Right lobe of liver (tissue), 4 donors: ENCODE measurements around the gene ABHD8.

Experiments
- POLR2A ChIP-seq: fragments of 450-650 bp; IDR thresholded peaks from one replicate; pipeline ENCODE4 v1.6.1; 2017; ENCODE audit warnings: antibody characterized with exemption, mild to moderate bottlenecking
- TF ChIP-seq, protein P1 (sequence below), 4 donors: fragments of 200-600 bp in 3 of 4; fragments of 450-650 bp in 1 of 4; IDR thresholded peaks; one replicate each; pipeline versions ENCODE4 v1.5.1 to v1.8.0; 2016 to 2022; ENCODE audit warnings: antibody characterized with exemption in 4 of 4, mild to moderate bottlenecking in 2 of 4
- donor health status: DM: no; HTN: no; CAD: no.
- donor health status: DM: no; HTN: no; CAD: no.
- donor health status: DM: no; HTN: yes; CAD: no.

DNA sequence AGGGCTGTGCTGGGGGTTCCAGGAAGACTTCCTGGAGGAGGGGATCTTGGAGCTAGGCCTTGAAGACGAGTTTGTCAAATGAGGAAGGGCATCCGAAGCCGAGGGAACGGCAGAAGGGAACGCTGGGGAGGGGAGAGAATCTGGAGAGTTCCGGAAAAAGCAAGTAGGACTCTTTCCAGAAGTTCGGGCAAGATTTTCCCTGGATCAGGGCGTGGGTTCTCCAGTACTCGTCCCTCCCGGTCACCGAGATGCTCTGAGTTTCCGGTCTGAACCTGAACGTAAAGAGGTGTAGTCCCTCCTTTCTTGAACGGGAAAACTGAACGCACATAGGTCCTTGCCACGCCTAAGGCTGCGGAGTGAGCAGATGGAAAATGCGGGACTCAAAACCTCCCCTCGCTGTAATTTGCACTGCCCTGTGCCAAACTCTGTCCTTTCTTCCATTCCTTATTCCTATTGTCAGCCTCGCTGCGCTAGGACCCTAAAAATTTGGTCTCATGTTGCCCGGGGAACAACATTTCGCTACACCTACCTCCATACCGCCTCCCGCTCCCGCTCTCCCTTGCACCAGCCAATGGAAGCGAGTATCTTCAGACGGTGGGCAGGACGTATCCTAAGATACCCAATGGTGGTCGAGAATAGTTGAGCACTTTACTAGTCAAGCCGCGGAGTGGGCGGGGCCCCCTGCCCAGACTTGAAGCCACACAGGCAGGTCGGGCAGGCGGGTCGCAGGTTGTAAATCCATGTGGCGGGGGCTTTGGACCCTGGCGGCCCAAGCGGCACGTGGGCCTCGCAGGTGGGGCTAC, 33.8 kb upstream of the ABHD8 start, which contains the start of gene GTPBP3:
- TF ChIP-seq, protein P1, sequence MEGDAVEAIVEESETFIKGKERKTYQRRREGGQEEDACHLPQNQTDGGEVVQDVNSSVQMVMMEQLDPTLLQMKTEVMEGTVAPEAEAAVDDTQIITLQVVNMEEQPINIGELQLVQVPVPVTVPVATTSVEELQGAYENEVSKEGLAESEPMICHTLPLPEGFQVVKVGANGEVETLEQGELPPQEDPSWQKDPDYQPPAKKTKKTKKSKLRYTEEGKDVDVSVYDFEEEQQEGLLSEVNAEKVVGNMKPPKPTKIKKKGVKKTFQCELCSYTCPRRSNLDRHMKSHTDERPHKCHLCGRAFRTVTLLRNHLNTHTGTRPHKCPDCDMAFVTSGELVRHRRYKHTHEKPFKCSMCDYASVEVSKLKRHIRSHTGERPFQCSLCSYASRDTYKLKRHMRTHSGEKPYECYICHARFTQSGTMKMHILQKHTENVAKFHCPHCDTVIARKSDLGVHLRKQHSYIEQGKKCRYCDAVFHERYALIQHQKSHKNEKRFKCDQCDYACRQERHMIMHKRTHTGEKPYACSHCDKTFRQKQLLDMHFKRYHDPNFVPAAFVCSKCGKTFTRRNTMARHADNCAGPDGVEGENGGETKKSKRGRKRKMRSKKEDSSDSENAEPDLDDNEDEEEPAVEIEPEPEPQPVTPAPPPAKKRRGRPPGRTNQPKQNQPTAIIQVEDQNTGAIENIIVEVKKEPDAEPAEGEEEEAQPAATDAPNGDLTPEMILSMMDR (IDR thresholded peaks at IDR 0.05) = no peak
- TF ChIP-seq POLR2A = no peak
